Measurements from ENCODE around the gene NELFB.
"Not testable (repeated sequence)": the region's sequence is repeated elsewhere in the genome, so short reads cannot be mapped to it uniquely, and the experiment has no call there.

NELFB gene

GRCh38 chr9:137247135-137247915 lies 7.8 kb upstream of the NELFB start:
- DNase-seq (ENCODE audit: low read depth in 2 of 2): no peak

- no peak for DNase-seq (ENCODE audit: low read depth in 2 of 2)
These were observed 7.3 kb upstream of the NELFB start for GRCh38 chr9:137247916-137248175.

GRCh38 chr9:137250329-137251193 lies 4.6 kb upstream of the NELFB start:
- DNase-seq (ENCODE audit: low read depth in 2 of 2): no peak

GRCh38 chr9:137251194-137251461 lies 4.0 kb upstream of the NELFB start, which contains the start of gene STPG3:
Gene STPG3, plus strand, starts transcription at chr9:137251286. Its CDS starts 1 bp downstream, at chr9:137251287.
- no peak for DNase-seq (ENCODE audit: low read depth in 2 of 2)

GRCh38 chr9:137251490-137252268 lies 3.4 kb upstream of the NELFB start:
- DNase-seq (ENCODE audit: low read depth in 2 of 2): no peak

GRCh38 chr9:137252555-137253506 lies 2.3 kb upstream of the NELFB start:
- DNase-seq (ENCODE audit: low read depth in 2 of 2): no peak

GRCh38 chr9:137253717-137254623 lies 1.2 kb upstream of the NELFB start:
- DNase-seq (ENCODE audit: low read depth in 2 of 2): no peak

- DNase-seq (ENCODE audit: low read depth in 2 of 2): no peak
These were observed 454 bp downstream of the NELFB start for GRCh38 chr9:137255448-137256114.

- DNase-seq (ENCODE audit: low read depth in 2 of 2): no peak
These were observed 1.2 kb downstream of the NELFB start for GRCh38 chr9:137256362-137256761.

GRCh38 chr9:137256856-137257255 lies 1.7 kb downstream of the NELFB start:
- no peak for DNase-seq (ENCODE audit: low read depth in 2 of 2)

GRCh38 chr9:137262173-137262908 lies 7.2 kb downstream of the NELFB start:
- not testable (repeated sequence) for DNase-seq (ENCODE audit: low read depth in 2 of 2)

- DNase-seq (ENCODE audit: low read depth in 2 of 2): no peak
These were observed 7.8 kb downstream of the NELFB start for GRCh38 chr9:137262909-137263285.

- no peak for DNase-seq (ENCODE audit: low read depth in 2 of 2)
These were observed 8.4 kb downstream of the NELFB start for GRCh38 chr9:137263506-137263905.

- no peak for DNase-seq (ENCODE audit: low read depth in 2 of 2)
These were observed 8.9 kb downstream of the NELFB start for GRCh38 chr9:137264067-137264466.

GRCh38 chr9:137265496-137266161 lies 10.5 kb downstream of the NELFB start:
- DNase-seq (ENCODE audit: low read depth in 2 of 2): no peak

GRCh38 chr9:137266162-137266527 lies 11.0 kb downstream of the NELFB start:
- DNase-seq (ENCODE audit: low read depth in 2 of 2): no peak

GRCh38 chr9:137266585-137267453 lies 11.7 kb downstream of the NELFB start:
- no peak for DNase-seq (ENCODE audit: low read depth in 2 of 2)

GRCh38 chr9:137267933-137268355 lies 12.8 kb downstream of the NELFB start:
- DNase-seq (ENCODE audit: low read depth in 2 of 2): no peak
